ENCODE results near the gene FAIM. TPM values are rescaled to one million over a fixed set of nuclear protein-coding genes. Genes with fewer than 3 reads are reported as not detected.

The FAIM gene
- polyA plus RNA-seq, 1 of the 3 experiments (the other 2 are of a cell fraction), result 3.0 TPM

DNA sequence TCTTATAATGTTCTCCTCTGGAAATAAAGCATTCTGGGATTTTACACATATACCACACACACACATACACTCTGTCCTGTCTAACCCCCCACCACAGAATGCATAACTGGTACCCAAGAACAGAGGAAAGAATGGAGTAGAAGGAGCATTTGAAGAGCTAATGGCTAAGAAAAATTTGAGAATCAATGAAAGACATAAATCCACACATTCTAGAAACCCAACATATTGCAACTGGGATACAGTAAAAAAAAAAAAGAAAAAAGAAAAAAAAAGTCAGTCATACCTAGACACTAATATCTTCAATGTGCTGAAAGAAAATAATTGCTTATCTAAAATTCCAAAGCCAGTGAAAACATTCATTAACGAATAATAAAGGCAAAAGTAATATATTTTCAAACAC, 35.4 kb upstream of the FAIM start:
- no peaks in the 10 kb centered on the region for H3K4me1 ChIP-seq (ENCODE audit: control insufficient read depth in 1 of 2, insufficient read depth in 2 of 2, low read depth in 1 of 2, low read length in 1 of 2)
- H3K4me2 ChIP-seq, result no peak overlapping the region
- H3K4me3 ChIP-seq (ENCODE audit: low read depth in 2 of 2, low read length in 1 of 2), result no peak overlapping the region
- peaks cover 13% of the 10 kb centered on the region; the same call in 1 of the 2 replicates for H3K9me3 ChIP-seq
- no peaks in the 10 kb centered on the region for H3F3A ChIP-seq (replicated peaks; ENCODE audit: insufficient read depth)
- ChIA-PET CTCF (no interaction called here), POLR2A (no interaction called here)
- peaks cover 9 to 20% of the 10 kb centered on the region in 2 experiments for H3K36me3 ChIP-seq (replicated peaks in 1 of 2; ENCODE audit: control insufficient read depth in 1 of 2, insufficient read depth in 2 of 2, low read length in 1 of 2)
- no peaks in the 10 kb centered on the region for H3K9me2 ChIP-seq
- 97% methylated on average over 1 of the region's 1 CpG for whole genome bisulfite sequencing (ENCODE audit: low lambda C conversion rate)
- no peak for DNase-seq
- no peaks in the 10 kb centered on the region for H3K27me3 ChIP-seq (ENCODE audit: insufficient read depth)
- no peak overlapping the region for H3K27ac ChIP-seq (ENCODE audit: low read depth in 2 of 2, low read length in 1 of 2)
- no peaks in the 10 kb centered on the region for H3K79me2 ChIP-seq (ENCODE audit: insufficient read depth)
- H2AFZ ChIP-seq (ENCODE audit: low read depth), result no peak overlapping the region
- no peak overlapping the region for H3K9ac ChIP-seq
- H4K20me1 ChIP-seq (ENCODE audit: insufficient read depth), result no peaks in the 10 kb centered on the region
- TF ChIP-seq GABPA (IDR thresholded peaks at IDR 0.05; ENCODE audit: low read depth) (no peak), FOXM1 (IDR thresholded peaks at IDR 0.05; ENCODE audit: low read depth) (no peak), JUND (IDR thresholded peaks at IDR 0.05) (no peak), RAD21 (IDR thresholded peaks at IDR 0.05; ENCODE audit: low read length) (no peak), CHD2 (IDR thresholded peaks at IDR 0.05; ENCODE audit: low read length, partially characterized antibody) (no peak), TEAD4 (IDR thresholded peaks at IDR 0.05; ENCODE audit: borderline replicate concordance, insufficient read depth) (no peak), YY1 (IDR thresholded peaks at IDR 0.05; ENCODE audit: low read depth) (no peak), SIN3A (IDR thresholded peaks at IDR 0.05; ENCODE audit: borderline replicate concordance, low read depth, low read length) (no peak), NFIC (IDR thresholded peaks at IDR 0.05; ENCODE audit: borderline replicate concordance) (no peak), GATA2 (CRISPR knock-in tag; IDR thresholded peaks at IDR 0.05) (no peak), POLR2AphosphoS5 (IDR thresholded peaks at IDR 0.05; ENCODE audit: low read depth, low read length) (no peak)
- TF ChIP-seq, protein P1, sequence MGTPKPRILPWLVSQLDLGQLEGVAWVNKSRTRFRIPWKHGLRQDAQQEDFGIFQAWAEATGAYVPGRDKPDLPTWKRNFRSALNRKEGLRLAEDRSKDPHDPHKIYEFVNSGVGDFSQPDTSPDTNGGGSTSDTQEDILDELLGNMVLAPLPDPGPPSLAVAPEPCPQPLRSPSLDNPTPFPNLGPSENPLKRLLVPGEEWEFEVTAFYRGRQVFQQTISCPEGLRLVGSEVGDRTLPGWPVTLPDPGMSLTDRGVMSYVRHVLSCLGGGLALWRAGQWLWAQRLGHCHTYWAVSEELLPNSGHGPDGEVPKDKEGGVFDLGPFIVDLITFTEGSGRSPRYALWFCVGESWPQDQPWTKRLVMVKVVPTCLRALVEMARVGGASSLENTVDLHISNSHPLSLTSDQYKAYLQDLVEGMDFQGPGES (IDR thresholded peaks at IDR 0.05; ENCODE audit: low read depth, low read length), result no peak
- TF ChIP-seq, protein P2, sequence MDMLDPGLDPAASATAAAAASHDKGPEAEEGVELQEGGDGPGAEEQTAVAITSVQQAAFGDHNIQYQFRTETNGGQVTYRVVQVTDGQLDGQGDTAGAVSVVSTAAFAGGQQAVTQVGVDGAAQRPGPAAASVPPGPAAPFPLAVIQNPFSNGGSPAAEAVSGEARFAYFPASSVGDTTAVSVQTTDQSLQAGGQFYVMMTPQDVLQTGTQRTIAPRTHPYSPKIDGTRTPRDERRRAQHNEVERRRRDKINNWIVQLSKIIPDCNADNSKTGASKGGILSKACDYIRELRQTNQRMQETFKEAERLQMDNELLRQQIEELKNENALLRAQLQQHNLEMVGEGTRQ (IDR thresholded peaks at IDR 0.05; ENCODE audit: borderline replicate concordance, low read depth, low read length), result no peak
- TF ChIP-seq, protein P3, sequence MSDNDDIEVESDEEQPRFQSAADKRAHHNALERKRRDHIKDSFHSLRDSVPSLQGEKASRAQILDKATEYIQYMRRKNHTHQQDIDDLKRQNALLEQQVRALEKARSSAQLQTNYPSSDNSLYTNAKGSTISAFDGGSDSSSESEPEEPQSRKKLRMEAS (IDR thresholded peaks at IDR 0.05; ENCODE audit: low read depth), result no peak

DNA sequence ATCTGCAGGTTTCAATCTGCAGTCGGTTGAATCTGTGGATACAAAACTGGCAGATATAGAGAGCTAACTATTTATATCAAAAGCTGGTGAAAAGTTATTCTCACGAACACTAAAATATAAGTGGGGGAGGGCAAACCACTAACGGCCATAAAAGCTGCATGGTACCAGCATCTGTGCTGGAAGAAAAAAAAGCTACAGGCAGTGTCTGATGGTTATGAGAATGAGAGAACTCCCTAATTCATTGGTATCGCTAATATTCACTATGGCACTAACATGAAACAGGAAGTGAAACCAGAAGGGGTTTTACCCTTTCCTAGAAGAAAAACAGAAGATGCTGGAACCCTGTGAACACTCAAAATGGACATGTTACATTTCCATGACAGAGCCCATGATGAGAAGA, 30.4 kb upstream of the FAIM start:
- H3K4me3 ChIP-seq (ENCODE audit: low read depth in 2 of 2, low read length in 1 of 2), result no peak overlapping the region
- ChIA-PET POLR2A (no interaction called here), CTCF (interaction anchor here (1.1 kb wide), 1 partner anchor 16 kb away, joined by 5 read pairs; the partner anchor contains the start of gene CEP70)
- WGBS (ENCODE audit: low lambda C conversion rate), result 95% methylated on average over 4 of the region's 4 CpGs
- H3K9me3 ChIP-seq, result 0 out of 2 replicates have a peak, but pooled peaks cover 3% of the 10 kb centered on the region
- no peaks in the 10 kb centered on the region for H4K20me1 ChIP-seq (ENCODE audit: insufficient read depth)
- TF ChIP-seq, protein P4, sequence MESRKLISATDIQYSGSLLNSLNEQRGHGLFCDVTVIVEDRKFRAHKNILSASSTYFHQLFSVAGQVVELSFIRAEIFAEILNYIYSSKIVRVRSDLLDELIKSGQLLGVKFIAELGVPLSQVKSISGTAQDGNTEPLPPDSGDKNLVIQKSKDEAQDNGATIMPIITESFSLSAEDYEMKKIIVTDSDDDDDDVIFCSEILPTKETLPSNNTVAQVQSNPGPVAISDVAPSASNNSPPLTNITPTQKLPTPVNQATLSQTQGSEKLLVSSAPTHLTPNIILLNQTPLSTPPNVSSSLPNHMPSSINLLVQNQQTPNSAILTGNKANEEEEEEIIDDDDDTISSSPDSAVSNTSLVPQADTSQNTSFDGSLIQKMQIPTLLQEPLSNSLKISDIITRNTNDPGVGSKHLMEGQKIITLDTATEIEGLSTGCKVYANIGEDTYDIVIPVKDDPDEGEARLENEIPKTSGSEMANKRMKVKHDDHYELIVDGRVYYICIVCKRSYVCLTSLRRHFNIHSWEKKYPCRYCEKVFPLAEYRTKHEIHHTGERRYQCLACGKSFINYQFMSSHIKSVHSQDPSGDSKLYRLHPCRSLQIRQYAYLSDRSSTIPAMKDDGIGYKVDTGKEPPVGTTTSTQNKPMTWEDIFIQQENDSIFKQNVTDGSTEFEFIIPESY (IDR thresholded peaks at IDR 0.05; ENCODE audit: borderline replicate concordance, low read depth), result no peak
- TF ChIP-seq FOXJ3 (CRISPR knock-in tag; IDR thresholded peaks at IDR 0.05) (no peak), NFIC (IDR thresholded peaks at IDR 0.05; ENCODE audit: borderline replicate concordance) (no peak), YY1 (IDR thresholded peaks at IDR 0.05; ENCODE audit: low read depth) (no peak), POLR2AphosphoS5 (IDR thresholded peaks at IDR 0.05; ENCODE audit: low read depth, low read length) (no peak), TAF1 (IDR thresholded peaks at IDR 0.05; ENCODE audit: borderline replicate concordance, low read depth, low read length) (no peak), NRF1 (IDR thresholded peaks at IDR 0.05; ENCODE audit: low read depth, low read length) (no peak), EZH2phosphoT487 (IDR thresholded peaks at IDR 0.05; ENCODE audit: borderline replicate concordance, low read depth) (no peak), MEF2A (IDR thresholded peaks at IDR 0.05; ENCODE audit: borderline replicate concordance, low read depth) (no peak), GATA2 (CRISPR knock-in tag; IDR thresholded peaks at IDR 0.05) (no peak)
- TF ChIP-seq, protein P5, sequence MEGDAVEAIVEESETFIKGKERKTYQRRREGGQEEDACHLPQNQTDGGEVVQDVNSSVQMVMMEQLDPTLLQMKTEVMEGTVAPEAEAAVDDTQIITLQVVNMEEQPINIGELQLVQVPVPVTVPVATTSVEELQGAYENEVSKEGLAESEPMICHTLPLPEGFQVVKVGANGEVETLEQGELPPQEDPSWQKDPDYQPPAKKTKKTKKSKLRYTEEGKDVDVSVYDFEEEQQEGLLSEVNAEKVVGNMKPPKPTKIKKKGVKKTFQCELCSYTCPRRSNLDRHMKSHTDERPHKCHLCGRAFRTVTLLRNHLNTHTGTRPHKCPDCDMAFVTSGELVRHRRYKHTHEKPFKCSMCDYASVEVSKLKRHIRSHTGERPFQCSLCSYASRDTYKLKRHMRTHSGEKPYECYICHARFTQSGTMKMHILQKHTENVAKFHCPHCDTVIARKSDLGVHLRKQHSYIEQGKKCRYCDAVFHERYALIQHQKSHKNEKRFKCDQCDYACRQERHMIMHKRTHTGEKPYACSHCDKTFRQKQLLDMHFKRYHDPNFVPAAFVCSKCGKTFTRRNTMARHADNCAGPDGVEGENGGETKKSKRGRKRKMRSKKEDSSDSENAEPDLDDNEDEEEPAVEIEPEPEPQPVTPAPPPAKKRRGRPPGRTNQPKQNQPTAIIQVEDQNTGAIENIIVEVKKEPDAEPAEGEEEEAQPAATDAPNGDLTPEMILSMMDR (IDR thresholded peaks at IDR 0.05), result no peak
- TF ChIP-seq, protein P1 (IDR thresholded peaks at IDR 0.05; ENCODE audit: low read depth, low read length), result no peak
- H3K9ac ChIP-seq, result no peak overlapping the region
- no peak overlapping the region for H3K4me2 ChIP-seq
- H3K4me1 ChIP-seq (ENCODE audit: control insufficient read depth in 1 of 2, insufficient read depth in 2 of 2, low read depth in 1 of 2, low read length in 1 of 2), result no peaks in the 10 kb centered on the region
- no peak overlapping the region for H3K27ac ChIP-seq (ENCODE audit: low read depth in 2 of 2, low read length in 1 of 2)
- H2AFZ ChIP-seq (ENCODE audit: low read depth), result no peak overlapping the region
- DNase-seq, result no peak
- no peaks in the 10 kb centered on the region for H3K9me2 ChIP-seq
- no peaks in the 10 kb centered on the region for H3F3A ChIP-seq (replicated peaks; ENCODE audit: insufficient read depth)
- no peaks in the 10 kb centered on the region for H3K27me3 ChIP-seq (ENCODE audit: insufficient read depth)
- H3K79me2 ChIP-seq (ENCODE audit: insufficient read depth), result peaks cover 24% of the 10 kb centered on the region; the same call in 1 of the 2 replicates
- peaks cover 0 to 5% of the 10 kb centered on the region in 2 experiments for H3K36me3 ChIP-seq (replicated peaks in 1 of 2; ENCODE audit: control insufficient read depth in 1 of 2, insufficient read depth in 2 of 2, low read length in 1 of 2)

All from SK-N-SH (cell line).